Natural killer cell (primary cell): ENCODE measurements around the gene DIAPH3. TPM values are rescaled to one million over a fixed set of nuclear protein-coding genes. Genes with fewer than 3 reads are reported as not detected.

ENCODE experiments used
- ATAC-seq, 3 donors: fragments of 150-1000 bp in 2 of 3; fragments of 200-7000 bp in 1 of 3; cut with Tn5 transposase; 1 replicate in 1 of 3; 2 replicates in 2 of 3; pipeline ENCODE4 v1.10.0; 2021; ENCODE audit warnings: mild to moderate bottlenecking in 2 of 3, moderate library complexity in 2 of 3
- DNase-seq, 2 donors: peaks; one replicate each; pipeline versions ENCODE4 v3.0.0 to v3.0.0-alpha.2; 2013 to 2021; ENCODE audit warnings: mixed read lengths in 1 of 2
- H3K27ac ChIP-seq: one replicate; pipeline ENCODE4 v1.5.1; 2013; ENCODE audit warnings: mild to moderate bottlenecking, low read length
- H3K27me3 ChIP-seq: one replicate; pipeline ENCODE4 v1.6.1; 2013; ENCODE audit warnings: low read length; ENCODE audit not compliant: control insufficient read depth, insufficient read depth
- H3K36me3 ChIP-seq: one replicate; pipeline ENCODE4 v1.6.1; 2013; ENCODE audit warnings: low read length; ENCODE audit not compliant: control insufficient read depth, insufficient read depth
- H3K4me1 ChIP-seq: one replicate; pipeline ENCODE4 v1.6.1; 2013; ENCODE audit warnings: low read length; ENCODE audit not compliant: control insufficient read depth, insufficient read depth
- H3K4me3 ChIP-seq: one replicate; pipeline ENCODE4 v1.5.1; 2013; ENCODE audit warnings: low read length
- H3K9me3 ChIP-seq: one replicate; pipeline ENCODE4 v1.6.1; 2013; ENCODE audit warnings: low read length; ENCODE audit not compliant: control insufficient read depth, insufficient read depth
- H3K27ac Mint-ChIP-seq, 2 donors: one replicate each; pipeline ENCODE4 v1.8.0; 2022; ENCODE audit warnings: mild to moderate bottlenecking in 2 of 2, mixed read lengths in 2 of 2, moderate library complexity in 1 of 2
- H3K27me3 Mint-ChIP-seq, 2 donors: one replicate each; pipeline ENCODE4 v1.8.0; 2022; ENCODE audit warnings: low read depth in 2 of 2, mixed read lengths in 2 of 2
- H3K36me3 Mint-ChIP-seq: one replicate; pipeline ENCODE4 v1.8.0; 2022; ENCODE audit warnings: mixed read lengths
- H3K4me1 Mint-ChIP-seq, 2 donors: one replicate each; pipeline ENCODE4 v1.8.0; 2022; ENCODE audit warnings: mixed read lengths in 2 of 2
- H3K4me3 Mint-ChIP-seq: one replicate; pipeline ENCODE4 v1.8.0; 2022; ENCODE audit warnings: mild to moderate bottlenecking, moderate library complexity, mixed read lengths
- H3K9me3 Mint-ChIP-seq, 2 donors: one replicate each; pipeline ENCODE4 v1.8.0; 2022; ENCODE audit warnings: mixed read lengths in 2 of 2
- whole genome bisulfite sequencing: methylation state at CpG from one replicate; pipeline ENCODE4 v1.1.7; 2013; ENCODE audit warnings: missing lambda C conversion rate; ENCODE audit not compliant: insufficient coverage; 5-methylcytosine and 5-hydroxymethylcytosine counted together
- intact Hi-C: fragments of 100-400 bp; cut with micrococcal nuclease; formaldehyde crosslinking; loops from one replicate; pipeline ENCODE4 v1.14.2; 2022
- total RNA-seq, 4 donors: library from RNA; stranded (reverse); fragments of 120-200 nt in 1 of 4; gene quantifications; one replicate each; pipeline versions ENCODE4 v1.2.3 to v1.2.4, GENCODE V29; 2013 to 2022
- TF ChIP-seq, protein P1 (sequence below): fragments of 200-600 bp; IDR thresholded peaks from one replicate; pipeline ENCODE4 v1.8.0; 2022; ENCODE audit warnings: antibody characterized with exemption

The DIAPH3 gene
- total RNA-seq, 3 donors from 2014 or later (not counting 1 experiment from before 2014, with no cell fraction given), result 0.54 to 1.0 (median 0.98) TPM

- ATAC-seq, result no peak
- Histone ChIP-seq H3K27me3 (no peaks in the 10 kb centered on the region), H3K27ac (no peak overlapping the region), H3K36me3 (no peaks in the 10 kb centered on the region), H3K9me3 (no peaks in the 10 kb centered on the region), H3K4me1 (no peaks in the 10 kb centered on the region), H3K4me3 (no peak overlapping the region)
- H3K27me3 Mint-ChIP-seq, result no peaks in the 10 kb centered on the region
- peaks cover 5 to 8% of the 10 kb centered on the region in 2 donors for H3K4me1 Mint-ChIP-seq
- H3K36me3 Mint-ChIP-seq, result no peaks in the 10 kb centered on the region
- TF ChIP-seq, protein P1, sequence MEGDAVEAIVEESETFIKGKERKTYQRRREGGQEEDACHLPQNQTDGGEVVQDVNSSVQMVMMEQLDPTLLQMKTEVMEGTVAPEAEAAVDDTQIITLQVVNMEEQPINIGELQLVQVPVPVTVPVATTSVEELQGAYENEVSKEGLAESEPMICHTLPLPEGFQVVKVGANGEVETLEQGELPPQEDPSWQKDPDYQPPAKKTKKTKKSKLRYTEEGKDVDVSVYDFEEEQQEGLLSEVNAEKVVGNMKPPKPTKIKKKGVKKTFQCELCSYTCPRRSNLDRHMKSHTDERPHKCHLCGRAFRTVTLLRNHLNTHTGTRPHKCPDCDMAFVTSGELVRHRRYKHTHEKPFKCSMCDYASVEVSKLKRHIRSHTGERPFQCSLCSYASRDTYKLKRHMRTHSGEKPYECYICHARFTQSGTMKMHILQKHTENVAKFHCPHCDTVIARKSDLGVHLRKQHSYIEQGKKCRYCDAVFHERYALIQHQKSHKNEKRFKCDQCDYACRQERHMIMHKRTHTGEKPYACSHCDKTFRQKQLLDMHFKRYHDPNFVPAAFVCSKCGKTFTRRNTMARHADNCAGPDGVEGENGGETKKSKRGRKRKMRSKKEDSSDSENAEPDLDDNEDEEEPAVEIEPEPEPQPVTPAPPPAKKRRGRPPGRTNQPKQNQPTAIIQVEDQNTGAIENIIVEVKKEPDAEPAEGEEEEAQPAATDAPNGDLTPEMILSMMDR, result no peak
- intact Hi-C loops, result no loop called here
- WGBS, result 96% methylated on average over 3 of the region's 4 CpGs
- H3K9me3 Mint-ChIP-seq, result no peaks in the 10 kb centered on the region
- H3K4me3 Mint-ChIP-seq, result no peak overlapping the region
- no peak overlapping the region for H3K27ac Mint-ChIP-seq
- no peak for DNase-seq
These were observed 63.9 kb downstream of the DIAPH3 start for GRCh38 chr13:60099631-60100420.

GRCh38 chr13:60095300-60095699 lies 68.4 kb downstream of the DIAPH3 start:
- Mint-ChIP-seq H3K36me3 (no peaks in the 10 kb centered on the region), H3K27ac (no peak overlapping the region), H3K9me3 (no peaks in the 10 kb centered on the region), H3K4me1 (peaks cover 5 to 8% of the 10 kb centered on the region in 2 donors), H3K4me3 (no peak overlapping the region), H3K27me3 (no peaks in the 10 kb centered on the region)
- Histone ChIP-seq H3K27ac (no peak overlapping the region), H3K4me1 (no peaks in the 10 kb centered on the region), H3K9me3 (no peaks in the 10 kb centered on the region), H3K4me3 (no peak overlapping the region), H3K27me3 (no peaks in the 10 kb centered on the region), H3K36me3 (no peaks in the 10 kb centered on the region)
- intact Hi-C loops, result no loop called here
- ATAC-seq (no peak), DNase-seq (no peak)
- TF ChIP-seq, protein P1, result no peak
- 98% methylated on average over 2 of the region's 2 CpGs for WGBS

GRCh38 chr13:60094385-60095088 lies 69.2 kb downstream of the DIAPH3 start:
- DNase-seq (no peak), ATAC-seq (no peak)
- intact Hi-C loops, result no loop called here
- Mint-ChIP-seq H3K4me3 (no peak overlapping the region), H3K4me1 (peaks cover 1 to 2% of the 10 kb centered on the region in 2 donors), H3K27me3 (no peaks in the 10 kb centered on the region), H3K9me3 (no peaks in the 10 kb centered on the region), H3K27ac (no peak overlapping the region), H3K36me3 (no peaks in the 10 kb centered on the region)
- Histone ChIP-seq H3K4me3 (no peak overlapping the region), H3K27me3 (no peaks in the 10 kb centered on the region), H3K9me3 (no peaks in the 10 kb centered on the region), H3K4me1 (no peaks in the 10 kb centered on the region), H3K27ac (no peak overlapping the region), H3K36me3 (no peaks in the 10 kb centered on the region)
- WGBS, result 96% methylated on average over 8 of the region's 8 CpGs
- TF ChIP-seq, protein P1, result no peak
